Cardiac muscle cell (in vitro differentiated cells and primary cell): ENCODE measurements around the gene CC2D1A. TPM values are rescaled to one million over a fixed set of nuclear protein-coding genes. Genes with fewer than 3 reads are reported as not detected.

Experiments used
- DNase-seq, 2 donors: peaks; one replicate each; pipeline versions ENCODE4 v3.0.0 to v3.0.0-alpha.2; 2010 to 2017; ENCODE audit warnings: low read depth in 1 of 2, low spot score in 1 of 2
- H3K27ac ChIP-seq: fragments of 200-600 bp; sonication (generic); 2 replicates; pipeline ENCODE4 v1.5.1; 2016
- H3K27me3 ChIP-seq: fragments of 200-600 bp; sonication (generic); 2 replicates; pipeline ENCODE4 v1.6.0; 2016; ENCODE audit warnings: control low read depth
- H3K36me3 ChIP-seq: fragments of 200-600 bp; sonication (generic); 2 replicates; pipeline ENCODE4 v1.5.1; 2016; ENCODE audit warnings: control low read depth
- H3K4me1 ChIP-seq: fragments of 200-600 bp; sonication (generic); 2 replicates; pipeline ENCODE4 v1.8.1; 2017; ENCODE audit warnings: low read depth, mild to moderate bottlenecking, mixed run types
- H3K4me3 ChIP-seq: fragments of 200-600 bp; sonication (generic); 2 replicates; pipeline ENCODE4 v1.5.1; 2016; ENCODE audit warnings: mild to moderate bottlenecking
- H3K9me3 ChIP-seq: fragments of 200-600 bp; sonication (generic); 2 replicates; pipeline ENCODE4 v1.5.1; 2017; ENCODE audit warnings: low read depth, mild to moderate bottlenecking, control low read depth
- polyA plus RNA-seq: library from polyadenylated mRNA; unstranded; fragments of >200 nt; fragmentation: Nextera tagmentation; extraction: Ambion mirVana; gene quantifications from 2 replicates; pipeline ENCODE4 v1.2.1, GENCODE V29; 2016
- total RNA-seq: library from RNA; depleted of rRNA; stranded (reverse); fragments of >200 nt; gene quantifications from 2 replicates; pipeline ENCODE4 v1.2.3, GENCODE V29; 2016
- TF ChIP-seq, protein P1 (sequence below): IDR thresholded peaks from 2 replicates; pipeline ENCODE4 v1.5.1; 2012; ENCODE audit warnings: low read depth, mild to moderate bottlenecking, low read length

Gene CC2D1A
- total and polyA plus RNA-seq, 2 experiments from 2014 or later, result 42.5 to 46.6 TPM

DNA sequence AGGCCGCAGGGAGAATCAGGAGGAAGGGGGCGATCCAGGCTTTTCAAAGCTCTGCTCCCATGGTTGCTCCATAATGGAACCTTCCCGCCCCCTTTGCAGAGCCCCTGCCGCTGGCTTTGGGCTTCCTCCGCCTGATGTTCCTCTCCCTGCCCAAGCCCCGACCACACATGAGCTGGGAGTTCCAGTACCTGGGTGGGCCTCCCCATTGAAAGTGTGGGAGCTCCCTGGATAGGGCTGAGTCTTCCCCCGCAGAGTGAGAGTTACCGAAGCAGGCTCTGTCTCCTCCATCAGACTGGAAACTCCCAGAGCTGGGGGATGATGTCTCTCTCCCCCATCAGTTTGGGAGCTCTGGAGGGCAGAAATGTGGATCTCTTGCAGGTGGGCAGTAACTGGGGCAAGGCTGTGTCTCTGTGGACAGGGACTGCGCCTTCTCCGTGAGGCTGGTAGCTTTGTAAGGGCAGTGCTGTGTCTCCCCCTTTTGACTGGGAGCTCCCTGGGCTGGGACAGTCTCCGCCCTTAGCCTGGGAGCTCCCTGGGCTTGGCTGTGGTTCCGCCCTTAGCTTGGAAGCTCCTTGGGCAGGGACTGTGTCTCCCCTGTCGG lies 47.0 kb downstream of the CC2D1A start:
- peak in 1 of 2 donors; percentile 59 for DNase-seq

DNA sequence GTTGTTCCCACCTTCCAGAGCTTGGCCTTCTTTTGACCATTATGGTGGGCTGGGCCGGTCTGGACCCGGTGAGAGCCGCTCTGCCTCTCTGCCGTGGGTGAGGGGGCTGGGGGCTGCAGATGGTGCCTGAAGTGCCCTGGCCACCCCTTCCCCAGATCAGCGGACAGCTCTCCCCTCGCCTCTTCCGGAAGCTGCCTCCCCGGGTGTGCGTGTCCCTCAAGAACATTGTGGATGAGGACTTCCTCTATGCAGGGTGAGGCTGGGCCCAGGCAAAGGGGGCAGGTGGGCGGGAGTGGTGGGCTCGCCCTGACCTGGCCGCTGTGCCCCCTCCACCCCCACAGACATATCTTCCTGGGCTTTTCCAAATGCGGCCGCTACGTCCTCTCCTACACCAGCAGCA lies 48.2 kb downstream of the CC2D1A start:
- TF ChIP-seq, protein P1, sequence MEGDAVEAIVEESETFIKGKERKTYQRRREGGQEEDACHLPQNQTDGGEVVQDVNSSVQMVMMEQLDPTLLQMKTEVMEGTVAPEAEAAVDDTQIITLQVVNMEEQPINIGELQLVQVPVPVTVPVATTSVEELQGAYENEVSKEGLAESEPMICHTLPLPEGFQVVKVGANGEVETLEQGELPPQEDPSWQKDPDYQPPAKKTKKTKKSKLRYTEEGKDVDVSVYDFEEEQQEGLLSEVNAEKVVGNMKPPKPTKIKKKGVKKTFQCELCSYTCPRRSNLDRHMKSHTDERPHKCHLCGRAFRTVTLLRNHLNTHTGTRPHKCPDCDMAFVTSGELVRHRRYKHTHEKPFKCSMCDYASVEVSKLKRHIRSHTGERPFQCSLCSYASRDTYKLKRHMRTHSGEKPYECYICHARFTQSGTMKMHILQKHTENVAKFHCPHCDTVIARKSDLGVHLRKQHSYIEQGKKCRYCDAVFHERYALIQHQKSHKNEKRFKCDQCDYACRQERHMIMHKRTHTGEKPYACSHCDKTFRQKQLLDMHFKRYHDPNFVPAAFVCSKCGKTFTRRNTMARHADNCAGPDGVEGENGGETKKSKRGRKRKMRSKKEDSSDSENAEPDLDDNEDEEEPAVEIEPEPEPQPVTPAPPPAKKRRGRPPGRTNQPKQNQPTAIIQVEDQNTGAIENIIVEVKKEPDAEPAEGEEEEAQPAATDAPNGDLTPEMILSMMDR, result no peak
- no peaks in the 10 kb centered on the region for H3K9me3 ChIP-seq
- no peaks in the 10 kb centered on the region for H3K4me1 ChIP-seq
- no peak for DNase-seq
- no peak overlapping the region for H3K4me3 ChIP-seq
- H3K27me3 ChIP-seq, result no peaks in the 10 kb centered on the region
- H3K27ac ChIP-seq, result no peak overlapping the region
- H3K36me3 ChIP-seq, result peaks cover 16% of the 10 kb centered on the region

More for the DNA sequence above, 47.0 kb downstream of the CC2D1A start:
- Histone ChIP-seq H3K4me3 (peak overlapping the region; percentile 84), H3K27ac (no peak overlapping the region), H3K27me3 (no peaks in the 10 kb centered on the region), H3K9me3 (no peaks in the 10 kb centered on the region), H3K36me3 (peaks cover 16% of the 10 kb centered on the region), H3K4me1 (no peaks in the 10 kb centered on the region)
- TF ChIP-seq, protein P1, result peak; percentile 25

DNA sequence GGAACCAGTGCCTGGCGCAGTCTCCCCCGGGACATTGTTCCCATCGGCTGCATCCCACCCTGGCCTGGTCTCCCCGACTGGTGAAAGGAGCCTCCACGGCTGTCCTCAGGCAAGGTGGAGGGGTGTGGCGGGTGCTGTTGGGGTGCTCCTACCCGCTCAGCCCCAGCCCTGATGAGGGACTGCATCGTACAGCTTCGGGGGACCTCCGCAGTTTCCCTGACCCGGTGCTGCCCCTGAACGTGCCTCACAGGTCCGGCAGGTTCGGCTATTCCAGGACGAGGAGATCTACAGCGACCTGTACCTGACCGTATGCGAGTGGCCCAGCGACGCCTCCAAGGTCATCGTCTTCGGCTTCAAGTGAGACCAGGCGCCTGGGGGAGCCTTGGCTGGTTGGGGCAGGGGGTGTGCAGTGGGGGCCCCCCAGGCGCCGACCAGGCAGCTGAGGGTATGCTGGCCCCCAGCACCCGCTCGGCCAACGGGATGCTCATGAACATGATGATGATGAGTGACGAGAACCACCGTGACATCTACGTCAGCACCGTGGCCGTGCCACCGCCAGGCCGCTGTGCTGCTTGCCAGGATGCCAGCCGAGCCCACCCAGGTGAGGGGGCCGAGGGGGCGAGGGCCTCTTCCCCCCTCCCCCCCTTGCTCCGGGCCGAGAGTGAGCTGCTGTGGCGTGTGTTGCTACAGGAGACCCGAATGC lies 49.8 kb downstream of the CC2D1A start:
- H3K4me3 ChIP-seq, result no peak overlapping the region
- H3K27me3 ChIP-seq, result no peaks in the 10 kb centered on the region
- peaks cover 21% of the 10 kb centered on the region for H3K36me3 ChIP-seq
- TF ChIP-seq, protein P1, result no peak
- no peaks in the 10 kb centered on the region for H3K4me1 ChIP-seq
- no peak for DNase-seq
- no peak overlapping the region for H3K27ac ChIP-seq
- no peaks in the 10 kb centered on the region for H3K9me3 ChIP-seq

DNA sequence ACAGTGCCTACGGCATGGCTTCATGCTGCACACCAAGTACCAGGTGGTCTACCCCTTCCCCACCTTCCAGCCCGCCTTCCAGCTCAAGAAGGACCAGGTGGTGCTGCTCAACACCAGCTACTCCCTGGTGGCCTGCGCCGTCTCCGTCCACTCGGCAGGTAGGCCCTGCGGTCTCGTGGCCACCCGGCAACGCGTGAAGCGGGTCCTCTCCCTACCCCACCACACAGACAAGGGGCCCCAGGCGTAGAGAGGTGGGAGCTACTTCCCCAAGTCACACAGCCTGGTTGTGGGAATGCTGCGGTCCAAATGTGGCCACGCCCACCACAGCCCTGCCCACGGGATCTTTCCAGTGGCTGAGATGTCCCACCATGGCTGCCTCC lies 50.4 kb downstream of the CC2D1A start:
- H3K4me3 ChIP-seq, result no peak overlapping the region
- H3K27me3 ChIP-seq, result no peaks in the 10 kb centered on the region
- peaks cover 21% of the 10 kb centered on the region for H3K36me3 ChIP-seq
- no peak for DNase-seq
- no peaks in the 10 kb centered on the region for H3K4me1 ChIP-seq
- TF ChIP-seq, protein P1, result no peak
- no peak overlapping the region for H3K27ac ChIP-seq
- no peaks in the 10 kb centered on the region for H3K9me3 ChIP-seq

DNA sequence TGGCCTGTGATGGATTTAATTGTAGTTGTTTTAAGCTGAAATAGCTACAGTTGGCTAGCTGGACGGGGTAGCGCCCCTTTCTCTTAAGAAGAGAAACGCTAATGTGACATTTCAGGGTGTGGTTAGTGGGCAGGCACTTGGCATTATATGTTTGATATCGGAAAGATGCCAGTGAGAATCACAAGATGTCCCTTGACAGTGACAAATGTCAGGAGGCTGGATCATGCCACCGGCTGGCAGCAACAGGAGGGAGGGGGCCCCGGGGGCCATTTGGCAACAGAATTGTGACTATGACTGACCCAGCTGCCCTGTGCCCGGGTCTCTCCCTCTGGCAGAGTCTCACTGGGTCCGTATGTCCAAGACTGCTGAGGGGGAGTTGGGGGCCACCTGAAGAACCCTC lies 51.0 kb downstream of the CC2D1A start:
- TF ChIP-seq, protein P1, result no peak
- H3K27me3 ChIP-seq, result no peaks in the 10 kb centered on the region
- H3K27ac ChIP-seq, result no peak overlapping the region
- no peaks in the 10 kb centered on the region for H3K4me1 ChIP-seq
- no peak for DNase-seq
- no peak overlapping the region for H3K4me3 ChIP-seq
- H3K36me3 ChIP-seq, result peaks cover 21% of the 10 kb centered on the region
- H3K9me3 ChIP-seq, result no peaks in the 10 kb centered on the region
